ENCODE results near the gene BSX.

BSX gene

GRCh38 chr11:122954455-122954854, 27.2 kb downstream of the BSX start:
- DNase-seq (ENCODE audit: low read depth in 2 of 2): no peak

GRCh38 chr11:122951211-122951610, 30.4 kb downstream of the BSX start:
- no peak for DNase-seq (ENCODE audit: low read depth in 2 of 2)

- DNase-seq (ENCODE audit: low read depth in 2 of 2): no peak
Observed at GRCh38 chr11:122938557-122938956, 43.1 kb downstream of the BSX start.

DNA sequence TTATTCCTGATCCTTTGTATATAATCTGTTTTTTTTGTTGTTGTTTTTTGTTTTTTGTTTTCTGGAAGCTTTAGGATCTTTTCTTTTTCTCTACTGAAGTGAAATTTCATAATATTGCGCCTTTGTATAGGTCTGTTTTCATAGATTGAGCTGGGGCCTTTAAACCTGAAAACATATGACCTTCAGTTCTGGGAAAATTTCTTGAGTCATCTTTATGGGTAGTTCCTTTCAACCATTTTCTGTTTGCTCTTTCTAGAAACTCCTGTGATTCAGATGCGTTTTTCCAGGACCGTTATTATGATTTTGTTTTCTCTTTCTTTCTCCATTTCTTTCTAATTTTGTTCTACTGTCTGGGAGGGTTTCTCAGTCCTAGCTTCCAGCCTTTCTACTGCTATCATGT, 43.7 kb downstream of the BSX start:
- no peak for DNase-seq (ENCODE audit: low read depth in 2 of 2)

DNA sequence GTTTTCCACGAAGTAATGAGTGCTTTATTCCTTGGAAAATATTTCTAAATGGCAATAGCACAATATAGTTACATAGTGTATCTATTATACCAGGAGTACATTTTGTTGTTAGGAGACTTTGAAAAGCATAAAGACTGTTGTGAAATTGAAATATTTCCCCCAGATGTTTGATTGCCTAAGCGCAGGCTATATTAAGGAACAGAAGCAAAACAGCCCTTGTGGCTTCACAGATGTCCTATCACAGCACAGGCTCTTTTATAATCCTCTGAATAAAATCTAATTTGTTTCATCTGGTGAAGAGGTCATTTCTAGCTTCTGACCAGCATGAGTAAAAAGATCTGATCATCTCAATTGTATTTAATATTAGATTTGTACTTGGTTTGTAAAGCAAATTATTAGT, 48.2 kb downstream of the BSX start:
- no peak for DNase-seq (ENCODE audit: low read depth in 2 of 2)

- DNase-seq (ENCODE audit: low read depth in 2 of 2): no peak
Observed at GRCh38 chr11:122931510-122931909, 50.1 kb downstream of the BSX start.
